Measurements from ENCODE around the gene DDX51. TPM values are rescaled to one million over a fixed set of nuclear protein-coding genes. Genes with fewer than 3 reads are reported as not detected.
"Not testable (repeated sequence)": the region's sequence is repeated elsewhere in the genome, so short reads cannot be mapped to it uniquely, and the experiment has no call there.

The DDX51 gene
- polyA plus RNA-seq, 3 donors from 2014 or later = 2.9 to 6.3 (median 5.0) TPM

DNA sequence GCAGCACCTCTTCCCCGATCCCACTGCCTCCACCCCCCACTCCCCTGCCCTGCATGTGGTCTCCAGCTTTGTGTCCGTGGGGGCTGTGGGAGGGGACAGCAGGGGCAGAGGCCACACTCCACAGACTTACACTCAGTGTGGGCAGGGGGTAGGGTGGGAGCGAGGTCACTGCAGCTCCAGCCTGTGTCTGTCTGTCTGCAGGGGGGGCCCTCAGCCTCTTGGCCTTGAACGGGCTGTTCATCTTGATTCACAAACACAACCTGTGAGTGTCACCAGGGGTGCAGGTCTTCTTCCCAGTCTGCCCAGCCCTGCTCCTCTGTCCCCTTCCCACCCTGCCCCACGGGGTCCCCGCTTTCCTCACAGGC, 6.6 kb upstream of the DDX51 start:
- Mint-ChIP-seq H3K27ac (no peak overlapping the region), H3K36me3 (no peaks in the 10 kb centered on the region), H3K4me3 (no peak overlapping the region), H3K27me3 (ENCODE audit: low read depth in 3 of 3) (peaks cover 0 to 4% (median 2%) of the 10 kb centered on the region in 3 donors), H3K4me1 (peaks cover 11 to 12% of the 10 kb centered on the region in 2 donors), H3K9me3 (no peaks in the 10 kb centered on the region)
- DNase-seq = no peak

DNA sequence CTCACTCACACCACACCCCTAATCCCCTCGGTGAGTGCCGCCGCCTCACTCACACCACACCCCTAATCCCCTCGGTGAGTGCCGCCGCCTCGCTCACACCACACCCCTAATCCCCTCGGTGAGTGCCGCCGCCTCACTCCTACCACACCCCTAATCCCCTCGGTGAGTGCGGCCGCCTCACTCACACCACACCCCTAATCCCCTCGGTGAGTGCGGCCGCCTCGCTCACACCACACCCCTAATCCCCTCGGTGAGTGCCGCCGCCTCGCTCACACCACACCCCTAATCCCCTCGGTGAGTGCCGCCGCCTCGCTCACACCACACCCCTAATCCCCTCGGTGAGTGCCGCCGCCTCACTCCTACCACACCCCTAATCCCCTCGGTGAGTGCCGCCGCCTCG, 5.4 kb upstream of the DDX51 start:
- not testable (repeated sequence) for H3K4me3 Mint-ChIP-seq, H3K9me3 Mint-ChIP-seq, DNase-seq, H3K36me3 Mint-ChIP-seq, H3K27ac Mint-ChIP-seq
- peaks cover 23% of the 10 kb centered on the region in 2 donors for H3K4me1 Mint-ChIP-seq
- H3K27me3 Mint-ChIP-seq (ENCODE audit: low read depth in 3 of 3) = peaks cover 0 to 11% (median 8%) of the 10 kb centered on the region in 3 donors

- H3K9me3 Mint-ChIP-seq = no peaks in the 10 kb centered on the region
- H3K27ac Mint-ChIP-seq = no peak overlapping the region
- DNase-seq = no peak
- H3K4me1 Mint-ChIP-seq = peaks cover 23 to 24% of the 10 kb centered on the region in 2 donors
- no peaks in the 10 kb centered on the region for H3K36me3 Mint-ChIP-seq
- peaks cover 3 to 13% (median 7%) of the 10 kb centered on the region in 3 donors for H3K27me3 Mint-ChIP-seq (ENCODE audit: low read depth in 3 of 3)
- no peak overlapping the region for H3K4me3 Mint-ChIP-seq
These were observed 4.4 kb upstream of the DDX51 start for GRCh38 chr12:132148368-132149045.

DNA sequence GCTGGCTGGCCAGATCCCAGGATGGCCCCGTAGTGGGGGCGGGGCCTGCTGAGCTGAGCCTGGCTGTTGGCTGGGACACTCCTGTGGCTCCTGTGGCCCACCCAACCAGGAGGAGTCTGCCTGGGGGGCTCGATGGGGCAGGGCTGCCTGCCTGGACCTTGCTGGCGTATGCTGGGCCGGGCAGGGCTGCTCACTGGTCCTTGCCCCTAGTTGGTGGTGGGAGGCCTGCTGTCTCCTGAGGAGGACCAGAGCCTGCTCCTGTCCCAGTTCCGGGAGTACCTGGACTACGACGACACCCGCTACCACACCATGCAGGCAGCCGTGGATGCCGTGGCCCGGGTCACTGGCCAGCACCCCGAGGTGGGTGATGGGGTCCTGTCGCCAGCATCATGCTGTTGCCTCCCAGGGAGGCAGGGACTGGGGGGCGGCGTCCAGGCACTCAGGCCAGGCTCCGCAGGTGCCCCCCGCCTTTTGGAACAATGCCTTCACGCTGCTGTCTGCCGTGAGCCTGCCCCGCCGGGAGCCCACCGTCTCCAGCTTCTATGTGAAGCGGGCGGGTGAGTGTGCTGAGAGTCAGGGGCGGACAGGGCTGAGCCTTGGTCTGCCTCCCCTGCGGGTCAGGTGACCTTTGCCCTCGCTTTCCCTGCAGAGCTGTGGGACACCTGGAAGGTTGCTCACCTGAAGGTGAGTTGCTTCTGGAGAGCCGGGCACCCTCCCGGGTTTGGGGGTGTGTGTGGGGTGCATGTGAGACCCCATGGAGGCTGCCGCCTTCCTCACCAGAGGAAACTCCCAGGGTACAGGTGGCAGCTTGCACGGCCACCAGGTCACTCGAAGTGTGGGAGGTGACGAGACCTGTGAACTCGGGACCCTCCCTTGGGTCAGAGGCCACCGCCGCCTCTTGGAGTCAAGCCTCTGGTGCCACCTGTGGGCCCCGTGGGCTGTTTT, 3.6 kb upstream of the DDX51 start:
- Mint-ChIP-seq H3K27me3 (ENCODE audit: low read depth in 3 of 3) (peaks cover 3 to 20% (median 8%) of the 10 kb centered on the region in 3 donors), H3K27ac (no peak overlapping the region), H3K4me1 (peaks cover 29 to 31% of the 10 kb centered on the region in 2 donors), H3K9me3 (no peaks in the 10 kb centered on the region), H3K4me3 (no peak overlapping the region), H3K36me3 (no peaks in the 10 kb centered on the region)
- no peak for DNase-seq

GRCh38 chr12:132146772-132147422, 2.8 kb upstream of the DDX51 start:
- Mint-ChIP-seq H3K4me3 (peak overlapping the region in 3 of 5 donors; percentile 20 to 94 (median 89)), H3K27me3 (ENCODE audit: low read depth in 3 of 3) (peaks cover 3 to 20% (median 8%) of the 10 kb centered on the region in 3 donors), H3K9me3 (no peaks in the 10 kb centered on the region), H3K27ac (peak overlapping the region in 4 of 6 donors; percentile 28 to 82 (median 58)), H3K36me3 (no peaks in the 10 kb centered on the region), H3K4me1 (peaks cover 29 to 34% of the 10 kb centered on the region in 2 donors)
- DNase-seq = no peak

DNA sequence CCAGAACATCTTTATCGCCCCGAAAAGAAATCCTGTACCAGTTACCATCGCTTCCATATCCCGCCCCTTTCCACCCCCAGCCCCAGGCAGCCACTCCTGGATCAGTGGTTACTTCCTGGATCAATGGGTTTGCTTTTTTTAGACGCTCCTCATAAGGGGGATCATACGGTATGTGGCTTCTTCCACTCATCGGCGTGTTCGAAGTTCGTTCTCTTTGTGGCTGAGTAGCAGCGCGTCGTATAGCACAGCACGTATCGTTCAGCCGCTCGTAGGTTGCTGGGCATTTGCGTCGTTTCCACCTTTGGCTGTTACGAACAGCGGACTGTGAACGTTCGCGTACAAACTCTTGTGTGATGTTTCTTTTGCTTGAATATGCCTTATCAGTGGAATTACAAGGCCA, 2.0 kb upstream of the DDX51 start:
- Mint-ChIP-seq H3K27ac (peak overlapping the region; percentile 43 to 93 (median 85)), H3K9me3 (no peaks in the 10 kb centered on the region), H3K27me3 (ENCODE audit: low read depth in 3 of 3) (peaks cover 3 to 20% (median 8%) of the 10 kb centered on the region in 3 donors), H3K4me3 (peak overlapping the region; percentile 68 to 94 (median 89)), H3K4me1 (peaks cover 29 to 34% of the 10 kb centered on the region in 2 donors), H3K36me3 (no peaks in the 10 kb centered on the region)
- no peak for DNase-seq

GRCh38 chr12:132145334-132145733, 1.2 kb upstream of the DDX51 start:
- Mint-ChIP-seq H3K4me3 (peak overlapping the region; percentile 80 to 94 (median 89)), H3K36me3 (no peaks in the 10 kb centered on the region), H3K9me3 (no peaks in the 10 kb centered on the region), H3K27me3 (ENCODE audit: low read depth in 3 of 3) (peaks cover 3 to 20% (median 8%) of the 10 kb centered on the region in 3 donors), H3K27ac (peak overlapping the region; percentile 43 to 93 (median 86)), H3K4me1 (peaks cover 29 to 34% of the 10 kb centered on the region in 2 donors)
- no peak for DNase-seq

- H3K9me3 Mint-ChIP-seq = no peaks in the 10 kb centered on the region
- H3K4me3 Mint-ChIP-seq = peak overlapping the region; percentile 80 to 94 (median 89)
- no peak for DNase-seq
- H3K36me3 Mint-ChIP-seq = peaks cover 0 to under 1% (median under 1%) of the 10 kb centered on the region in 3 donors
- peaks cover 3 to 20% (median 10%) of the 10 kb centered on the region in 3 donors for H3K27me3 Mint-ChIP-seq (ENCODE audit: low read depth in 3 of 3)
- H3K27ac Mint-ChIP-seq = peak overlapping the region; percentile 43 to 93 (median 86)
- peaks cover 29 to 34% of the 10 kb centered on the region in 2 donors for H3K4me1 Mint-ChIP-seq
These were observed 670 bp upstream of the DDX51 start for GRCh38 chr12:132144810-132145168.

- no peaks in the 10 kb centered on the region for H3K9me3 Mint-ChIP-seq
- peak overlapping the region; percentile 29 to 91 (median 71) for H3K27ac Mint-ChIP-seq
These were observed 615 bp downstream of the DDX51 start for GRCh38 chr12:132143336-132144071.

GRCh38 chr12:132142679-132143335, 1.3 kb downstream of the DDX51 start:
- no peak for DNase-seq
- Mint-ChIP-seq H3K4me3 (peak overlapping the region; percentile 77 to 86 (median 83)), H3K36me3 (peaks cover 0 to 9% (median 5%) of the 10 kb centered on the region in 3 donors), H3K27ac (peak overlapping the region in 5 of 6 donors; percentile 55 to 91 (median 73)), H3K27me3 (ENCODE audit: low read depth in 3 of 3) (peaks cover 3 to 20% (median 12%) of the 10 kb centered on the region in 3 donors), H3K9me3 (no peaks in the 10 kb centered on the region), H3K4me1 (peaks cover 29 to 35% of the 10 kb centered on the region in 2 donors)

More at GRCh38 chr12:132143336-132144071, 615 bp downstream of the DDX51 start:
- H3K4me3 Mint-ChIP-seq = peak overlapping the region; percentile 77 to 86 (median 83)
- no peak for DNase-seq
- peaks cover 3 to 20% (median 10%) of the 10 kb centered on the region in 3 donors for H3K27me3 Mint-ChIP-seq (ENCODE audit: low read depth in 3 of 3)
- H3K4me1 Mint-ChIP-seq = peaks cover 29 to 34% of the 10 kb centered on the region in 2 donors
- peaks cover 0 to 6% (median 5%) of the 10 kb centered on the region in 3 donors for H3K36me3 Mint-ChIP-seq

DNA sequence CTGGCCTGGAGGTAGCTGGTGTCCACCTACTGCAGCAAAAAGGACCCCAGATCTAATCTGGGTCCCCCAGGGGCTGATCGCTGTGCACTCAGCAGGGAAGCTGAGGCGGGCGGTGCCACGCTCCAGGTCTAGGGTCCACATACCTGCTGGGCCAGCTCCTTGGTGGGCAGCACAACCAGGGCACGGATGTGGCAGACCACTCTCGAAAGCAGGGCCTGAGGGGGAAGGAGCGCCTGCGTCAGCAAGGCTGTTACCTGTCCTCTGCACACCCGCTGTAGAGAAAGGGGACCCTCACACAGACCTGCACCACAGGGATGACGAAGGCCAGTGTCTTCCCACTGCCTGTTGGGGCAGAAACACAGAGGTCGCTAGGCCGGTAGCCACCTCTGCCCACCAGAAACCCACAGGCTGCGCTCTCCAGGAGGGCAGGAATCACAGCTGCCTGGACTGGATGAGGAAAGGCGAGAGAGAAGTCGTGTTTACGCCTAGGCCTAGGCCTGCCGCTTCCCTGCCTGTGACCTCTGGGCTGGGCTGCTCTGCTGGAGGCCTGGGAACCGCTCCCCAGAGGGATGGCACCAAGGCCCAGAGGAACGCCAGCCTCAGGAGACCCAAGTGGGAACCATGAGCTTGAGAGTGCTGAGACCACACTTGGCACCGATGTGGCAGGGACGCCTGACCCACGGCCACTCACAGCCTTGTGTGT, 2.0 kb downstream of the DDX51 start:
- Mint-ChIP-seq H3K4me3 (peak overlapping the region in 4 of 5 donors; percentile 77 to 83 (median 82)), H3K27ac (peak overlapping the region in 1 of 6 donors; percentile 62), H3K9me3 (no peaks in the 10 kb centered on the region), H3K36me3 (peaks cover 0 to 14% (median 5%) of the 10 kb centered on the region in 3 donors), H3K4me1 (peaks cover 29 to 35% of the 10 kb centered on the region in 2 donors), H3K27me3 (ENCODE audit: low read depth in 3 of 3) (peaks cover 3 to 20% (median 12%) of the 10 kb centered on the region in 3 donors)
- no peak for DNase-seq
